HUES64 (cell line): Measurements from ENCODE around the gene PYURF. TPM values are rescaled to one million over a fixed set of nuclear protein-coding genes. Genes with fewer than 3 reads are reported as not detected.
A peak's percentile ranks its signal among the peaks of the same experiment; 100 is the strongest.
"Not testable (repeated sequence)": the region's sequence is repeated elsewhere in the genome, so short reads cannot be mapped to it uniquely, and the experiment has no call there.

Experiments
- H3K27ac ChIP-seq: 2 replicates; pipeline ENCODE4 v1.7.0; 2013; ENCODE audit warnings: low read depth, low read length, inconsistent platforms
- H3K27me3 ChIP-seq: 2 replicates; pipeline ENCODE4 v1.6.1; 2013; ENCODE audit warnings: mild to moderate bottlenecking, low read length; ENCODE audit not compliant: insufficient read depth
- H3K36me3 ChIP-seq: 2 replicates; pipeline ENCODE4 v1.6.1; 2013; ENCODE audit warnings: mild to moderate bottlenecking, low read length; ENCODE audit not compliant: insufficient read depth
- H3K4me1 ChIP-seq: 2 replicates; pipeline ENCODE4 v1.6.1; 2013; ENCODE audit warnings: mild to moderate bottlenecking, low read length, moderate library complexity; ENCODE audit not compliant: insufficient read depth
- H3K4me3 ChIP-seq: 2 replicates; pipeline ENCODE4 v1.5.1; 2013; ENCODE audit warnings: mild to moderate bottlenecking, low read length, moderate library complexity
- H3K9ac ChIP-seq: 2 replicates; pipeline ENCODE4 v1.6.1; 2013; ENCODE audit warnings: mild to moderate bottlenecking, low read depth, low read length
- H3K9me3 ChIP-seq: 2 replicates; pipeline ENCODE4 v1.6.1; 2013; ENCODE audit warnings: low read depth, low read length; ENCODE audit not compliant: insufficient read depth
- WGBS: fragments of 150-250, 120-280 bp; methylation state at CpG from one replicate; pipeline ENCODE4 v1.1.7; 2013; ENCODE audit warnings: missing lambda C conversion rate; 5-methylcytosine and 5-hydroxymethylcytosine counted together
- polyA plus RNA-seq, 2 experiments: library from polyadenylated mRNA; stranded (reverse); fragments of 50-300 nt; gene quantifications; one replicate each; pipeline ENCODE4 v1.2.3, GENCODE V29; 2013

The PYURF gene, protein sequence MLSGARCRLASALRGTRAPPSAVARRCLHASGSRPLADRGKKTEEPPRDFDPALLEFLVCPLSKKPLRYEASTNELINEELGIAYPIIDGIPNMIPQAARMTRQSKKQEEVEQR
- 61.8 TPM for polyA plus RNA-seq (2013, experiment 1 of 2)
- 68.0 TPM for polyA plus RNA-seq (2013, experiment 2 of 2)

GRCh38 chr4:88523325-88524129, at the start of gene PYURF:
Gene PYURF, minus strand, starts transcription at chr4:88523776. Its CDS starts 76 bp downstream, at chr4:88523700.
- Histone ChIP-seq H3K4me1 (peaks cover 9% of the 10 kb centered on the region; the same call in 1 of the 2 replicates), H3K27ac (peak within 1 kb of the TSS; percentile 85), H3K4me3 (peak within 1 kb of the TSS; percentile 96), H3K36me3 (peaks cover 20% of the 10 kb centered on the region), H3K9ac (peak within 1 kb of the TSS; percentile 93), H3K27me3 (no peaks in the 10 kb centered on the region), H3K9me3 (no peaks in the 10 kb centered on the region)
- WGBS, result under 1% methylated on average over 67 of the region's 68 CpGs

DNA sequence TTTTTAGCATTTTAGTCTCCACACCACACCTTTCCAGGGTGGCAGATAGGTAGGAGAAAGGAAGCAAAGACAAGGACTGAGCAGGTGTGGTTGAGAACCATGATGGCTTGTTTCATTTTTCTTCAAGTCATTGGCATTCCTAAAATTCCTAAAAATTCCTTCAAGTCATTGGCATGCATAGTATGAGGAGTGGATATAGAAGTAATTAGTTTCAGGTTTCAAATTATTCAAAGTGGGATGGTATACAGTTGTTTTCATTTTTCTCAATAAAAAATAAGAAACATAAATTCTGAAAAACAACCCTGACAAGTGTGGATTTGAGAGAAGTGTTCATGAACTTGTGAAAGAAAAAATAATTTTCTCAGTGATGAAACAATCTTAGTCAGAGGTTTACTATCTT, 46.4 kb upstream of the PYURF start:
- H3K27me3 ChIP-seq, result no peaks in the 10 kb centered on the region
- H3K4me1 ChIP-seq, result peaks cover 6% of the 10 kb centered on the region; the same call in 1 of the 2 replicates

DNA sequence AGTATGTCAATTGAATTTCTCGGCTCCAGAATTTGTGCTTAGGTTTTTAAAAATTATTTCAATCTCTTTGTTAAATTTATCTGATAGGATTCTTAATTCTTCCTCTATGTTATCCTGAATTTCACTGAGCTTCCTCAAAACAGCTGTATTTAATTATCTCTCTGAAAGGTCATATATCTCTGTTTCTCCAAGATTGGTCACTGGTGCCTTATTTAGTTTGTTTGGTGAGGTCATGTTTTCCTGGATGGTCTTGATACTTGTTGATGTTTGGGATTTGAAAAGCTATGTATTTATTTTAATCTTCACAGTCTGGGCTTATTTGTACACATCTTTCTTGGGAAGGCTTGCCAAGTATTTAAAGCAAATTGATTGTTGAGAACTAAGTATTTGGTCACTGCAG, 44.0 kb upstream of the PYURF start:
- no peak overlapping the region for H3K27ac ChIP-seq
- H3K9ac ChIP-seq, result no peak overlapping the region
- no peaks in the 10 kb centered on the region for H3K27me3 ChIP-seq
- H3K9me3 ChIP-seq, result no peaks in the 10 kb centered on the region
- peaks cover 6% of the 10 kb centered on the region; the same call in 1 of the 2 replicates for H3K4me1 ChIP-seq
- H3K36me3 ChIP-seq, result no peaks in the 10 kb centered on the region
- no CpG with 5 or more reads among the region's 1 CpG for WGBS
- no peak overlapping the region for H3K4me3 ChIP-seq

More for the DNA sequence above, 46.4 kb upstream of the PYURF start:
- H3K4me3 ChIP-seq, result no peak overlapping the region
- no peak overlapping the region; the same call in 1 of the 2 replicates for H3K9ac ChIP-seq
- H3K36me3 ChIP-seq, result no peaks in the 10 kb centered on the region
- H3K9me3 ChIP-seq, result no peaks in the 10 kb centered on the region
- no peak overlapping the region for H3K27ac ChIP-seq

GRCh38 chr4:88549815-88550214, 26.2 kb upstream of the PYURF start:
- H3K4me1 ChIP-seq, result no peaks in the 10 kb centered on the region
- H3K36me3 ChIP-seq, result no peaks in the 10 kb centered on the region
- H3K27ac ChIP-seq, result no peak overlapping the region
- 96% methylated on average over 7 of the region's 7 CpGs for WGBS
- H3K27me3 ChIP-seq, result no peaks in the 10 kb centered on the region
- no peak overlapping the region for H3K4me3 ChIP-seq
- no peaks in the 10 kb centered on the region for H3K9me3 ChIP-seq
- H3K9ac ChIP-seq, result no peak overlapping the region

GRCh38 chr4:88539322-88540068, 15.9 kb upstream of the PYURF start:
- H3K9me3 ChIP-seq, H3K27me3 ChIP-seq, H3K27ac ChIP-seq, H3K4me1 ChIP-seq, H3K36me3 ChIP-seq, H3K4me3 ChIP-seq, H3K9ac ChIP-seq: not testable (repeated sequence)
- 51% methylated on average over 9 of the region's 9 CpGs for WGBS

DNA sequence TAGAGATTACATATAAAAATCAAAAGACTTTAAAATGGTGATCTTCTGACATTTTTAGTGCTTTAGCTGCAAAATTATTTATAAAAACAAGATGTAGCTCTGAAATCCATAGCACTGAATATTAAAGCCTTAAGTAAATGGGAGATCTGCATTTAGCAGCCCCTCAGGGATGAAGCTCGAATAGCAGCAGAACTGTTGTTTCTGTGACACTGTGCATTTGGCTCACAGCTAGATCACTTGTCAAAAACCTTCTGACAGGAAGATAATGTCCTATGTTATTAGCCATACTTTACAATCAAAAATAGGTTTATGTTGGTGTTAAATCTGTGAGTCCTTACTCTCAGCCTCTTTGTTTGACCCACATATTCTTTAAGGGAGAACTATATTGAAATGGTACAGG, 14.1 kb upstream of the PYURF start:
- peaks cover 27% of the 10 kb centered on the region for H3K4me1 ChIP-seq
- no peak overlapping the region for H3K4me3 ChIP-seq
- no peak overlapping the region for H3K9ac ChIP-seq
- no peaks in the 10 kb centered on the region for H3K9me3 ChIP-seq
- H3K36me3 ChIP-seq, result no peaks in the 10 kb centered on the region
- no peak overlapping the region for H3K27ac ChIP-seq
- 89% methylated on average over 1 of the region's 1 CpG for WGBS
- H3K27me3 ChIP-seq, result no peaks in the 10 kb centered on the region

DNA sequence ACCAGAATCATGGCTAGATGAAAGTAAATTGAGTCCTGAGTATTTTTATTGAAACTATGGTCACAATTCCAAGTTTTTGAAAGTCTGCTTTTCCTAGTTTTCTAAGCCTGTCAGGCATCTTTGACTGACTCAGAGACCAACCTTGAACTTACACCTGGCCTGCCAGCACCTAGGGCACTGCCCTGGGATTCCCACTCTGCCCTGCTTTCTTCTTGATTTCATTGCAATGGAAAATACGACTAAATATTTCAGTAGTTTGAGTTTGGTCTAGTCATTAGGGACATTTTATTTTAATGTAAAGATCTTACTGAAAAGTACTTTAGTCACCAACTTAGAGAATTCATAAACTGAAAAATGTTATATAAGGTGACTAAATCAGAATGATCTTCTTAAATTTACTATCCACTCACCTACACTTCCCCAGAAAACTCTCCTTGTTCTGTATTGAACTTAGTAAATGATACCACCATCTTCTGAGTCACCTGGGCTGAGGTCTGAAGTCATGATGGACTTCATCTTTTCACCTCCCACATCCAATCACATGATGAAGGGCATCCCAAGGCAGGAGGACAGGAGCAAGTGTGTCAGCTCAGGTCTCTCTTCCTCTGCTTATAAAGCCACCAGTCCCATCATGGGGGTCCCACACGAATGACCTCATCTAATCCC, 11.6 kb upstream of the PYURF start:
- WGBS, result 95% methylated on average over 2 of the region's 2 CpGs
- Histone ChIP-seq H3K9ac (no peak overlapping the region), H3K9me3 (no peaks in the 10 kb centered on the region), H3K4me3 (no peak overlapping the region), H3K4me1 (peaks cover 33% of the 10 kb centered on the region), H3K36me3 (no peaks in the 10 kb centered on the region), H3K27me3 (no peaks in the 10 kb centered on the region), H3K27ac (no peak overlapping the region)

DNA sequence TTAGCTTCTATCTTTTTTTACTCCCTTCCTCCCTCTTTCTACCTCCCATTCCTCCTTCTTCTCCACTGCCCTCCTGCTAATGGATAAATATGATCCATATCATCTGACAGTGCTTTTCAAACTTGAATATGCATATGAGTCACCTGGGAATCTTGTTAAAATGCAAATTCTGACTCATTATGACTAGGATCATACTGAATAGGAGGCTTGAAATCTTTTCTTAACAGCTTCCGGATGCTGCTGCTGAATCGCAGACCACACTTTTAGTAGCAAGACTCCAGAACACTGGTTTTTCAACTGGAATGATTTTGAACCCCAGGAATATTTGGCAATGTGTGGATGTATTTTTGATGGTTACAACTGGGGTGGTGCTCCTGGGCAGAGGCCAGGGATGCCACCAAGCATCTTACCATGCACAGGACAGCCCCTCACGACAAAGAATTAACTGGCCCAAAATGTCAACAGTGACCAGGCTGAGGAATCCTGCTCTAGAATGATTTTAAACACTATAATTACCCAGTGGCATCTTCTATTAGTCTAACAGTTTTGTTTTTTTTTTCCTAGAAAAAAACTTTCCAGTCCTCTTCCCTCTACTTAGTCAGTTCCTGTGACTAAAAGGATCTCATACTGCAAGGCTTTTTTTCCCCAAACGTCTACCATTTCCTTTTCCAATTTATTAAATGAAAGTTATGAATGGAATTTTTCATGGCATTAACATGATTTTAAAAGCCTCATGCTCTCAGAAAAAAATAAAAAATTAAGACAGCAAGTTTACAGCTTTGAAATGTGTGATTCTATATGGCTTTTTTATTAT, 10.6 kb upstream of the PYURF start:
- Histone ChIP-seq H3K27me3 (no peaks in the 10 kb centered on the region), H3K9me3 (no peaks in the 10 kb centered on the region), H3K4me3 (0 out of 2 replicates have a peak overlapping the region, but pooled peaks have one; percentile 1), H3K27ac (peak overlapping the region; percentile 82), H3K36me3 (no peaks in the 10 kb centered on the region), H3K4me1 (peaks cover 33% of the 10 kb centered on the region), H3K9ac (no peak overlapping the region)
- 32% methylated on average over 3 of the region's 4 CpGs for WGBS

- H3K27ac ChIP-seq, result peak overlapping the region; percentile 82
- H3K4me3 ChIP-seq, result peak overlapping the region; percentile 41
- H3K4me1 ChIP-seq, result peaks cover 33% of the 10 kb centered on the region
Measured at GRCh38 chr4:88533088-88533790, 9.7 kb upstream of the PYURF start.

GRCh38 chr4:88531549-88531948, 8.0 kb upstream of the PYURF start:
- Histone ChIP-seq H3K4me3 (peak overlapping the region; percentile 41), H3K36me3 (no peaks in the 10 kb centered on the region), H3K27me3 (no peaks in the 10 kb centered on the region), H3K27ac (no peak overlapping the region), H3K9me3 (no peaks in the 10 kb centered on the region), H3K4me1 (peaks cover 33% of the 10 kb centered on the region), H3K9ac (peak overlapping the region; percentile 12; the same call in 1 of the 2 replicates)
- 57% methylated on average over 3 of the region's 3 CpGs for WGBS

More at GRCh38 chr4:88533088-88533790, 9.7 kb upstream of the PYURF start:
- H3K36me3 ChIP-seq, result no peaks in the 10 kb centered on the region
- no peaks in the 10 kb centered on the region for H3K27me3 ChIP-seq
- WGBS, result 55% methylated on average over 6 of the region's 6 CpGs
- peak overlapping the region; percentile 8; the same call in 1 of the 2 replicates for H3K9ac ChIP-seq
- no peaks in the 10 kb centered on the region for H3K9me3 ChIP-seq
